Ovary (tissue), 3 donors: Measurements from ENCODE around the gene C12orf54.

Experiments used
- POLR2A ChIP-seq: fragments of 450-650 bp; IDR thresholded peaks from one replicate; pipeline ENCODE4 v1.6.1; 2017; ENCODE audit warnings: antibody characterized with exemption, mild to moderate bottlenecking, moderate library complexity
- TF ChIP-seq, protein P1 (sequence below), 3 donors: fragments of 450-650 bp in 2 of 3; fragments of 200-600 bp in 1 of 3; IDR thresholded peaks; one replicate each; pipeline versions ENCODE4 v1.5.1 to v1.8.0; 2016 to 2022; ENCODE audit warnings: antibody characterized with exemption in 3 of 3, mild to moderate bottlenecking in 1 of 3
- donor health status: DM: no; HTN: no; CAD: no.

GRCh38 chr12:48446161-48446776, 36.0 kb upstream of the C12orf54 start:
- TF ChIP-seq, protein P1, sequence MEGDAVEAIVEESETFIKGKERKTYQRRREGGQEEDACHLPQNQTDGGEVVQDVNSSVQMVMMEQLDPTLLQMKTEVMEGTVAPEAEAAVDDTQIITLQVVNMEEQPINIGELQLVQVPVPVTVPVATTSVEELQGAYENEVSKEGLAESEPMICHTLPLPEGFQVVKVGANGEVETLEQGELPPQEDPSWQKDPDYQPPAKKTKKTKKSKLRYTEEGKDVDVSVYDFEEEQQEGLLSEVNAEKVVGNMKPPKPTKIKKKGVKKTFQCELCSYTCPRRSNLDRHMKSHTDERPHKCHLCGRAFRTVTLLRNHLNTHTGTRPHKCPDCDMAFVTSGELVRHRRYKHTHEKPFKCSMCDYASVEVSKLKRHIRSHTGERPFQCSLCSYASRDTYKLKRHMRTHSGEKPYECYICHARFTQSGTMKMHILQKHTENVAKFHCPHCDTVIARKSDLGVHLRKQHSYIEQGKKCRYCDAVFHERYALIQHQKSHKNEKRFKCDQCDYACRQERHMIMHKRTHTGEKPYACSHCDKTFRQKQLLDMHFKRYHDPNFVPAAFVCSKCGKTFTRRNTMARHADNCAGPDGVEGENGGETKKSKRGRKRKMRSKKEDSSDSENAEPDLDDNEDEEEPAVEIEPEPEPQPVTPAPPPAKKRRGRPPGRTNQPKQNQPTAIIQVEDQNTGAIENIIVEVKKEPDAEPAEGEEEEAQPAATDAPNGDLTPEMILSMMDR (IDR thresholded peaks at IDR 0.05), result no peak
- no peak for TF ChIP-seq POLR2A
